GM12874 (cell line): ENCODE results near the gene ZBTB20.

ENCODE experiments used
- TF ChIP-seq, protein P1 (sequence below): IDR thresholded peaks from 2 replicates; pipeline ENCODE4 v1.5.1; 2011; ENCODE audit warnings: low read depth, mild to moderate bottlenecking, control low read depth, low read length, moderate library complexity; ENCODE audit not compliant: insufficient read depth

ZBTB20 gene

DNA sequence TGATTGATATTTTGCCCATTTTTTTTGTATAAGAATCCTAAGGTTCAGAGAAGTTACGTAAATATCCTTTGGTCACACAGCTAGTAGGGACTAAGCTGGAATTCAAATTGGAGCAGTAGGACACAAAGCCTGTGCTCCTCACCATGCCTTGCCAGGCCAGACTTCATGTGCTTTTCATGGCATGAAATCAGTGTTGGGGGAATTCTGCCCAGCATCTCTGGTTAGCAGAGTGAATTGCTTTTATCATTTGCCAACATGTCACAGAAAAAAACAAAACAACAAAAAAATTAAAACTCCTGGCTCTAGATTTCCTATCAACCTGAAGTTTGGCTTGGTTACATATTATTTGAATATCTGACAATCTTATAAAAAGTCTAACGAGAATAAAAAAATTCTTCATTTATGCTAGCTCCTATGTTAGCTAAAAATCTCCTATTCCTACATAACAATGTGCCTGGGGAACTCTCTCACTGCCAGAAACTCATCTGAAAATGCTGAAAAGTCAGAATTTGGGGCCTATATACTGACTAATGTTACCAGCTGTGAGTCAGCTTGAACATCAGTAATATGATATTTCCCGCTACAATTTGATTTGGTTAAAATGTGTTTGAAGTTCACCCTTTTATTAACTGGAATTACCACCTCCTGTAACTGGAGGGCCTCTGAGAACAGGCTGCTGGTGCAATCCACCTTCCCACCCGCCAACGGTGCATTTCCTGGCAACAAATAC is 711.5 kb downstream of the ZBTB20 start:
- TF ChIP-seq, protein P1, sequence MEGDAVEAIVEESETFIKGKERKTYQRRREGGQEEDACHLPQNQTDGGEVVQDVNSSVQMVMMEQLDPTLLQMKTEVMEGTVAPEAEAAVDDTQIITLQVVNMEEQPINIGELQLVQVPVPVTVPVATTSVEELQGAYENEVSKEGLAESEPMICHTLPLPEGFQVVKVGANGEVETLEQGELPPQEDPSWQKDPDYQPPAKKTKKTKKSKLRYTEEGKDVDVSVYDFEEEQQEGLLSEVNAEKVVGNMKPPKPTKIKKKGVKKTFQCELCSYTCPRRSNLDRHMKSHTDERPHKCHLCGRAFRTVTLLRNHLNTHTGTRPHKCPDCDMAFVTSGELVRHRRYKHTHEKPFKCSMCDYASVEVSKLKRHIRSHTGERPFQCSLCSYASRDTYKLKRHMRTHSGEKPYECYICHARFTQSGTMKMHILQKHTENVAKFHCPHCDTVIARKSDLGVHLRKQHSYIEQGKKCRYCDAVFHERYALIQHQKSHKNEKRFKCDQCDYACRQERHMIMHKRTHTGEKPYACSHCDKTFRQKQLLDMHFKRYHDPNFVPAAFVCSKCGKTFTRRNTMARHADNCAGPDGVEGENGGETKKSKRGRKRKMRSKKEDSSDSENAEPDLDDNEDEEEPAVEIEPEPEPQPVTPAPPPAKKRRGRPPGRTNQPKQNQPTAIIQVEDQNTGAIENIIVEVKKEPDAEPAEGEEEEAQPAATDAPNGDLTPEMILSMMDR, result no peak

DNA sequence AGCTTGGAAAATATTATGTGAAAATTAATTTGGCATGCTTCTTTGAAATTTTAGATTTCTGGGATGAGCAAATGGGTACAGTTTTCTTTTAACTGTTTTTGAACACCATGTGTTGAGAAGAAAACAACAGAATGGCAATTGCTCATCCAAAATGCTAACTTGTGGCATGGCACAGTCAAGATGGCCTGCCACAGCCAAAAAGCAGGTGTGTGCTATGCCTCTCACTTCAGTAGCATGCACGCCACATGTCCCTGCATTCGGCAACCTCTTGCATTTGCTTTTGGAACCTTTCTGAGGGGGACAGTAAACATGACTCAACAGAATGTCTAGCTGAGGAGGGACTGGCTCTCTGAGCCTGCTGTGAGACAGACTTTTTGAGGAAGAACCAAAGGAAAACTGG is 714.8 kb downstream of the ZBTB20 start:
- TF ChIP-seq, protein P1, result no peak

DNA sequence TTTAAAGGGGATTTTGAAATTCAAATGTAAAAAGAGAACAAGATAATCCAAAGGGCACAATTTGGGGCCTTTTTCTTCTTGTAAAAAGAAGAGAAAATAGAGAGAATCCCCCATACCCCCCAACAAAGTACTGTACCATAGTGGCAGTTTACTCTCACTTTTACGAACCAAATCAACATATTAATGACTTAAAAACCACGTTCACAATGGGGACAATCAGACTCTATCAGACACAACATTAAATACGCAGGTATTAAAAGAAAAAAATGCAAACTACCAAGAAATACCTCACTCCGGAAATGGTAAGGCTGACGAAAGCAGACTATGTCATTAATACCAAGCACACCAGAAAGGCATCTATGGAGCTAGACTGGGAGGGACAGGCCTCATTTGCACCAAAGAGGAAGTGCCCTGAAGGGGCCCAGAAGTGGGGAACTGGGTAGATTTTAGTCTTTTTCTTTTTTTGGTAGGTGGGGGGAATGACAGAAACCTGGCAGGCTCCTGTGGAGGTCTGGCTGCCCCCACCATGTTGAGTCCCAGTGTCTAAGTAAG is 719.0 kb downstream of the ZBTB20 start:
- TF ChIP-seq, protein P1, result no peak

DNA sequence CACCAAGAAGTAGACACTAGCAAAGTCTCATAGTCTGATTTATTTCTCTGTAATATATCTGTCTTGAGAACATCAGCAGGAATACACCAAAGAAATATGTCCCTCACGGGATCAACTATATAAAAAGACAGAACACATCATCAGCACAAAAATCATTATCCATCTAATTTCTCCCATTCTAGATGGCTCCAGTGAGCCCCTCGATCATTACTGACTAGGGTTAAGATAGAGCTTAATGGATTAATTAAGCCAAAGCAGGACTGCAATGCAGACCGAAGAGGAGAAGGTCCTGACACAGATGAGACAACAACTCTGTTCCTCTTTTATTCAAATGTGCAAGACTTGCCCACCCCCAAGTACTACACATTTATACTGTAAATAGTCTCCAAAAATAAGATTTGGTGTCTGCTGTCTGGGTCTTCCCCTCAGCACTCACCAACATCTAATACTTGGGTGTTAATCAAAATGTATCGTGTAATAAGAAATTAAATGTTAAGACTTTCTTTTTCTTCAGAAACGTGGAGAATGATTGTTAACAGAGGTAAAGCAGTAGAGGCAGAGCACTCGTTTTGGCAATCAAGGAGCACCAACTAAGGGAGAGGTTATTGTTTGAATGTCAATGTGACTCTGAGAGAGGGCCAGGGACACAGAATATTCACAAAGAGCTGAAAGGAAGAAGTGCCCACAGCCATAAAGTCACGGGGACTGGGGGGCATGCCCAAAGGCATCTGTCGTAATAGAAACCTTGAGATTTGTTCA is 719.6 kb downstream of the ZBTB20 start:
- TF ChIP-seq, protein P1, result no peak

DNA sequence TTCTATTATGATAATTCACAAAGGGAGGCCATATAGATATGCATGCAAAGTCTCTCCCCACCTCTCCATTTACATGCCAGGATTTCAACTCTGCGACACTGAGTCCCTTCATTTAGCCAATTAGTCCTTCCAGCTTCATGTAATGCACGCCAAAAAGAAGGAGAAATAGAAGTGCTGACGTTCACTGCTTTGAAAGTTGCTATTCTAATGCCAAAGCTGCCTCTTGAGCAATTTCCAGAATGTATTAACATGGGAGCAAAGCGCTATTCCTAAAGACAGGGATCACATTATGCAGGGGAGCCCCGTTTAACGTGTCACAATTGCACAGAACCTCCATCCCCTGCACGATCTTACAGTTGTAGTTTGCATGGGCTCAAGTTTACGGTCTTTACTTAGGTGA is 722.8 kb downstream of the ZBTB20 start:
- TF ChIP-seq, protein P1, result no peak

DNA sequence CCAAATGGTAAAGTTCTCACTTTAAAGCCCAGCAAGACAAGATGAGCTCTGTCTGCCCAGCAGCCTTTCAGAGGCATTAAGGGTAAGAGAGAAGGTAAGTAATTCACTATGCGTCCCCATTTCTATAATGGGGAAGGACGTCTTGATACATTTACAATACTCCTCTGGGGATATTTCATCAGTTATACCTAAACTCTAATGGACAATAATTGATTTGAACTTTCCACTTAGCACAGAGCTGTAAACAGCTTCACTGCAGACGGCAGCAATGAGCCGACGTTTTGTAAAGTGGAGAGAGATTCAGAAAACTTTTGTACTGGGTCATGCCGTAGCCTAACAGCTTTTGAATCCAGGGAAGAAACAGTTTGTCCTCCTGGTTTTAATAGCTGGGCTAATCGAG is 725.9 kb downstream of the ZBTB20 start:
- TF ChIP-seq, protein P1, result no peak

DNA sequence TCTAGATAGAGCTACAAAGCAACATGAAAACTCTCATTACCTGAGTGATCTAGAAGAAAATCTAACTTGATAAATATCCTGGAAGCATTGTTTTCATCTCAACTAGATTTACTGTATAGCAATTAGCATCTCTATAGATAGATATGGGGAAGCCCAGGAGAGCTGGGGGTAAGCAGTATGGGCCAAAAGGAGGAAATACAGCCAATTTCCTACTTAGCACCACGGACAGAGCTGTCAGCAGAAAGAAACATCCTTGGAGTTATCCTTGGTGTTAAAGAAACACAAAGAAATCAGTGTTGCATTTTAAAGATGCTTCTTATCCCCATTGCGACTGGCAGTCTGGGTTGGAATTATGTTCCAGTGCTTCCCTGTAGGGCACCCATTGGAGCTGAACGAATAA is 727.0 kb downstream of the ZBTB20 start:
- TF ChIP-seq, protein P1, result no peak
